A204.1 (cell line): Measurements from ENCODE around the gene CPLANE2.
"Not testable (repeated sequence)": the region's sequence is repeated elsewhere in the genome, so short reads cannot be mapped to it uniquely, and the experiment has no call there.

Source experiments
- FAIRE-seq: peaks from 2 replicates; lab custom pipeline; 2012; peaks lifted over from hg19 to GRCh38; lab: Jason Lieb, UNC

CPLANE2 gene

DNA sequence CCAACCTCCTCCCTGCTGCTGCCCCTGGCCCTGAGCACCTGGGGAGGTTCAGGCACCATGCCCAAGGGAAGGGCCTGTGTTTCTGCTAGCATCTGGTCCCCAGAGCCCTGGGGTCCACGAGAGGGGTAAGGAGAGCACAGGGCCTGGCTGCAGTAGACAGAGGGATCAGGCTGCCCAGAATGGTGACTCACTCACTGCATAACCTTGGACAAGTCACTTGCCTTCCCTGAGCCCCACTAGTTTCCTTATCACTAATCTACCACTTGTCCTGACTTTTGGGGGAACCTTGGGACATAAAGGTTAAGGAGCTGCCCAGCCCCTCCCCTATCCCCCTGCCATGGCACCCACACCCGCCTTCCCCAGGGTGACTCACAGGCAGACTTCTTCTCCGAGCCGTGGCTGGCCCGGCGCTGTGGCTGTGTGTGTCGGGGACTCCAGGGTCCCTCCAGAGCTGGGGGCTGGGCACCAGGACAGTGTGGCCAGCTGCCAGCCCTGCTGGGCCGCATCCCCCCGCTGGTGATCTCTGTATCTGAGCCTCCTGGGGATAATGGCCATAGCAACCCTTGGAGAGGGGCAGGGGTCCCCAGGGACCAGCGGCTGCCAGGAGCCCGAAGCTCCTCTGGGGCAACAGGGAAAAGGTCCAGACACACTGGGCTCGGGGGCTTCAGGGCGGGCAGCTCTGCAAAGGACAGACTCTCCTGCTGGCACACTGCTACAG is 28.6 kb downstream of the CPLANE2 start:
- FAIRE-seq, result no peak

- FAIRE-seq, result no peak
Observed at GRCh38 chr1:16207318-16208269, 29.4 kb downstream of the CPLANE2 start.

DNA sequence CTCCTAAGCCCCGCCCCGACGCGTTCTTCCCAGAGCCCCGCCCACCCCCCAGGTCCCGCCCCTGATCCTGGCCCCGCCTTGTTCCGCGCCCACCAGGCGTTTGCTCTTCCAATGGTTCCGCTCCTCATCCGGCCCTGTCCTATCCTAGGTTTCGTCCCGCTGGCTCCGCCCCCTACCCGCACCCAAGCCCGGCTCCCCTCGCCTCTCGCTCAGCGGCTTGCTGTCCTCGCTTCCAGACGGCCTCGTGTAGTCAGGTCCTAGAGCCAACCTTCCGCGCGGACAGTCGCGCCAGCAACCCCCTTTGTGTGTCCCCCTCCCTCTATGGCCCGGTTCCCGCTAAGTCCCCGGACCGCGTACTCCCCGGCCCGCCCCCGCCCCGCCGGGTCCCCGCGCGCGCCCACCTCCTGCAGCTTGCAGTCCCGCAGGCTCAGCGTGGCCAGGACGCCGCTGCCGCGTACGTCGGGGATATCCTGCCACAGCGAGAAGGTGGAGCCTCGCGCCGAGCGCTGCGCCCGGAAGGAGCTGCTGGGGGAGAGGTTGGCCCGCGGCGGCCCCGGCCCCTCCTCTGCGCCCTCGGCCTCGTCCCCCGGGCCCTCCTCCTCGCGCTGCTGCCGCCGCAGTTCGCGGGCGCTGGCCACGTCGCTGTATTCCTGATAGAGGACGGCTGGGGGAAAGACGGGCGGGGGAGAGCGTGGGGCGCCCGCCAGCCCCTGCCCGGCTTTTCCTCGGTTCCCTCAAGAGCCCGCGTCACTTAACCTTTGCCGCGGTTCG is 30.3 kb downstream of the CPLANE2 start:
- FAIRE-seq, result no peak

DNA sequence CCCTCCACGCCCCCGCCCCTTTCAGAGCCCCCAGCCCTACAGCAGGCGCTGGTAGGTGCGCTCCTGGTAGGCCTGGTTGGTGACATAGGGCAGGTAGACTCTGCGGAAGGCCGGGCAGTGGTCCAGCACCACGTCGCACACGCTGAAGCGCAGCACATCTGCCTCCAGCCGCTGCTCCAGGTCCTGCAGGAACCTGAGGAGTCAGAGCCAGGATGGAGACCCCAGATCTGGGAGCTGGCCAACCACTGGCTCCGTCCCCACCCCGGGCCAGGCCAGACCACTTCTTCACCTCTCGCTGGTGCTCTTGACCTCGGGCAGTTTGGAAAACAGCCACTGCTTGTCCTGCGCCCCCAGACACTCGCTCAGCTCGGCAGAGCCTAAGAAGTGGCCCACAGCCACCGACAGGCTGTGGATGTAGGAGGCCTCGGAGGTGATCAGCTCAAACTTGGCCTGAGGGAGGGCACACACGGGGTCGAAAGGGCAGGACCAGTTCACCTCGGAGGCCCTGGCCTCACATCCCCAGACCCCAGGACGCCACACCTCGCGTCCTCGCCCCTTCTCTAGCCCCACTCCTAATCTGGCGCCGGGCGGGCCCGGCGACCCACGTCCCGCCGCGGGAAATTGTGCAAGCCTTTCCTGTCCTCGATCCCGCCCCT is 31.0 kb downstream of the CPLANE2 start:
- FAIRE-seq, result no peak

- FAIRE-seq, result no peak
Observed at GRCh38 chr1:16205334-16205671, 31.7 kb downstream of the CPLANE2 start.

GRCh38 chr1:16204634-16205333 is 32.2 kb downstream of the CPLANE2 start:
- FAIRE-seq, result no peak

DNA sequence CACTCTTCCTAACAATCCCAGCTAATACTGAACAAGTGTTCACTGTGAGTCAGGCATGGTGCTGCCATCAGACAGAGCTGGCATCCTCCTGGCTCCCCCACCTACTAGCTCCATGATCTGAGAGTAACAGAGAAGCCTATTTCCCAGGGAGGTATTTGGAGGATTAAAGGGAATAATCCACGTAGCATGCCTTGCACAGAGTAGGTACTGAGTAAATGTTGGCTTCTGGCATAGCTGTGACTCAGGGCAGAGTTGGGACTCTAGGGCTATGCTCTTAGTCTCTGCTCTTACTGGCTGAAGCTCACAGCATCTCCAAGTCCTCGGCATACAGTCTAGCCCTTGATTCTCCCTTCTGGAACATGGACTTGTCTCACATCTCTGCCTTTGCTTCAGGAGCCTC is 32.8 kb downstream of the CPLANE2 start:
- FAIRE-seq, result no peak

- no peak for FAIRE-seq
Observed at GRCh38 chr1:16203550-16203949, 33.4 kb downstream of the CPLANE2 start.

- no peak for FAIRE-seq
Observed at GRCh38 chr1:16202281-16203210, 34.4 kb downstream of the CPLANE2 start.

- FAIRE-seq, result no peak
Observed at GRCh38 chr1:16199700-16200099, 37.3 kb downstream of the CPLANE2 start.

GRCh38 chr1:16199157-16199501 is 37.9 kb downstream of the CPLANE2 start:
- FAIRE-seq, result no peak

DNA sequence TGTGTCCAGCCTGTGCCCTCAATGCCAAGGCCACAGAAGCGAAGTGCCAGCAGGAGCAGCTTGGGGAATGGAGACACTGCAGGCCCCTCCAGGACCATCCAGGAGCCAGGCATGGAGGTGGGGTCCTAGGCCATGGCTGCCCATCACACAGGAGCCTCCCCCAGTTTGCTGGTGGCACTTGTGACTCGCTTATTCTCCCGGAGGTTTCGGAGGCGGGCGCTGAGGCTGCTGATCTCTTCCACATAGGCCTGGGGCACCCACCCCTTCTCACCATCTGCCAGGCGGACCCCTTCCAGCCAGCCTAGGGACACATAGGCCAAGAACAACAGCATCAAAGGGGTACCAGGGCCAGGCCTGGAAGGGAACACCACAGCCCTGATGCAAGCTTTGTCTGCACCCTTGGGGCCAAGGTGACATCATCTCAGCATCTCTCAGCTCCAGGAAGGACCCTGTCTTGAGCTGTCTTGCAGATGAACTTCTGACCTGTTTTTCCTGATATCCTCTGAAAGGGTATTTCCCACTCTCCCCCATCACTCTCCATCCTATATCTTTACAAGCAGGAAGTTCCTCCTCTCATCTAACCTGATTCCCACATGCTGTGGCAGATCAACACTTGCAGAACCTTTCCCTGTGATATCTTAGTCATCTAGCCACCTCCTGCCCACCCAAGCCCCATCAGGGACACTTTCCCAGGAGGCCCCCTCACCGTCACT is 38.4 kb downstream of the CPLANE2 start:
- no peak for FAIRE-seq

DNA sequence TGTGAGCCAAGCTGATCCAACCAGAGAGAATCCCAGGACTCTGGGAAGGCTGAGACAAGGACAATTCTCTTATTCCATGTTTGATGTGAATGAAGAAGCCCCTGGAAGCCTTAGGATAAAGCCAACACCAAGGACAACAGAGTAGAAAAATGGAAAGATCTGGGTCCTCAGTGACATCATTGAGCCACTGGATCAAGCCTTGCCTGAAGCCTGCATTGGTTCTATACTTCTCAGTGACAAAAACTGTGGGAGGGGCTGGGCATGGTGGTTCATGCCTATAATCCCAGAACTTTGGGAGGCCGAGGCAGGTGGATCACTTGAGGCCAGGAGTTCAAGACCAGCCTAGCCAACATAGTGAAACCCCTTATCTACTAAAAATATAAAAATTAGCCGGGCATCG is 40.1 kb downstream of the CPLANE2 start:
- no peak for FAIRE-seq

GRCh38 chr1:16196139-16196538 is 40.8 kb downstream of the CPLANE2 start:
- not testable (repeated sequence) for FAIRE-seq

DNA sequence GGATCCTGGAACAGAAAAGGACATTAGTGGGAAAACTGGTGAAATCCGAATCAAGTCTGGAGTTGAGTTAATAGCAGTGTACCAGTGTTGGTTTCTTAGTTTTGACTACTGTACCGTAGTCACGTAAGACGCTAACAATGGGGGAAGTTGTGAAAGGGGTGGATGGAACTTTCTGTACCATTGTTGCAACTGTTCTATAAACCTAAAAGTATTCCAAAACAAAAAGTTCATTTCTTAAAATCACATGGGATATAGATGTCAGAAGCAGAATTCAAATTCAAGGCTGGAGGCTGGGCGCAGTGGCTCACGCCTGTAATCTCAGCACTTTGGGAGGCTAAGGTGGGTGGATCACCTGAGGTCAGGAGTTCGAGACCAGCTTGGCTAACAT is 41.5 kb downstream of the CPLANE2 start:
- FAIRE-seq, result no peak

DNA sequence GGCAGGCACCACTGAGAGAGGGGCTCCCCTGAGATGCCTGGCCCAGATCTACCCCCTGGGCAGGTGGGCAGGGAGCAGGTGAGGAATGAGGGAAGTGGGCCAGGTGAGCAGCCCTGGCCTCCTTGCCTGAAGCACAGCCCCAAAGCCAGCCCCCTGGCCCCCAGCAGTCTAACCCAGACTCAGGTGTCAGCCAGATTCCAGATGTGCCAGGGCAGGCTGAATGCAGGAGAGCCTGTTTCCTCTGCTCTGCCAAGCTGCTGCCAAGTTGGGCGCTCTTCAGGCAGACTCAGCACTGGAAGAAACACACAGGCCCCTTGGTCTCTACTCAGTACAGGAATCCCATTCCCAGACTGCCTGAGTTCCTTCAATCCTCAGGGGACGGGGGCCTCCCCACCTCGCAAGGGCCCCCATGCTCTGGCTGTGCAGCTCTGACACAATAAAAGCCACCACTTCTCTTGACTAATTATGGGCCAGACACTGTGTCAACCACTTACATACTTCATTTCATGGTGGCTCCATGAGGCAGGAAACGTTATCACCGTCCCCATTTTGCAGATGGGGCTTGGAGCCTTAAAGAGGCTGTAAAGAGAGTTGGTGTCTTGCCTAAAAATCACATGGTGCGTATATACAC is 45.0 kb downstream of the CPLANE2 start:
- FAIRE-seq, result no peak

DNA sequence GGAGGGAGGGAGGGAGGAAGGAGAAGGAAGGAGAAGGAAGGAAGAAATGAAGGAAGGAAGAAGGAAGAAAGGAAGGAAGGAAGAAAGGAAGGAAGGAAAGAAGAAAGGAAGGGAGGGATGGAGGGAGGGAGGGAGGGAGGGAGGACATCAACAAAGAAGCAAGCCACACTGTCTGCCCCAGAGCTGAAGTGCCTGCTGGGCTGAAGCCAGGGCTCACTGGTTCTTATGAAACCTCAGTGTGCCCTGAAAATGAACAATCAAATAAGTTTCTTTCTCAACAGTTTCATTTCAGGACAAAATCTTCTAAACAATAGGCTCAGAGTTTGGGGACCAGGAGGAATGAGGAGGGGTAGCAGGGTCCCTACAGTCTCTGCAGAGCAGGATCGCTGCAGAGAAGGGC is 45.7 kb downstream of the CPLANE2 start:
- no peak for FAIRE-seq

- FAIRE-seq, result no peak
Observed at GRCh38 chr1:16189921-16190621, 46.9 kb downstream of the CPLANE2 start.

- no peak for FAIRE-seq
Observed at GRCh38 chr1:16189003-16189402, 48.0 kb downstream of the CPLANE2 start.
